Ascending aorta (tissue), 2 donors: ENCODE data around the gene ZSCAN20. TPM values are rescaled to one million over a fixed set of nuclear protein-coding genes. Genes with fewer than 3 reads are reported as not detected.

Source experiments
- DNase-seq, 2 donors: peaks; one replicate each; pipeline ENCODE4 v3.0.0-alpha.2; 2019; ENCODE audit warnings: low spot score in 2 of 2
- H3K27ac ChIP-seq, 2 donors: fragments of 200-600 bp; sonication (generic); one replicate each; pipeline ENCODE4 v1.5.1; 2016 to 2017; ENCODE audit warnings: mild to moderate bottlenecking in 1 of 2
- H3K27me3 ChIP-seq: fragments of 200-600 bp; sonication (generic); one replicate; pipeline ENCODE4 v1.5.1; 2017
- H3K36me3 ChIP-seq, 2 donors: fragments of 200-600 bp; sonication (generic); one replicate each; pipeline ENCODE4 v1.5.1; 2016
- H3K4me1 ChIP-seq, 2 donors: fragments of 200-600 bp; sonication (generic); one replicate each; pipeline ENCODE4 v1.5.1; 2016 to 2017; ENCODE audit warnings: mild to moderate bottlenecking in 1 of 2
- H3K4me3 ChIP-seq, 2 donors: fragments of 200-600 bp; sonication (generic); one replicate each; pipeline ENCODE4 v1.5.1; 2016 to 2017; ENCODE audit warnings: mild to moderate bottlenecking in 1 of 2
- H3K9me3 ChIP-seq, 2 donors: fragments of 200-600 bp; sonication (generic); one replicate each; pipeline ENCODE4 v1.5.1; 2016
- CTCF ChIP-seq, 3 experiments: fragments of 200-600 bp in 2 of 3; fragments of 450-650 bp in 1 of 3; sonication (generic) in 2 of 3; IDR thresholded peaks; one replicate each; pipeline ENCODE4 v1.5.1; 2016 to 2019; ENCODE audit warnings: antibody characterized with exemption in 3 of 3, mild to moderate bottlenecking in 1 of 3, moderate library complexity in 1 of 3
- intact Hi-C: fragments of 100-400 bp; cut with DNase I; formaldehyde crosslinking; loops from one replicate; pipeline ENCODE4 v1.15.1; 2023
- total RNA-seq: library from RNA; depleted of rRNA; stranded (reverse); fragments of >200 nt; gene quantifications from one replicate; pipeline ENCODE4 v1.1.0, GENCODE V29; 2016

Gene ZSCAN20
- total RNA-seq, 1 donor from 2014 or later, result 42.6 TPM

- no peaks in the 10 kb centered on the region for H3K27me3 ChIP-seq
- H3K36me3 ChIP-seq, result no peaks in the 10 kb centered on the region
- H3K27ac ChIP-seq, result no peak overlapping the region
- H3K4me1 ChIP-seq, result no peaks in the 10 kb centered on the region
- DNase-seq, result no peak
- H3K4me3 ChIP-seq, result no peak overlapping the region
- TF ChIP-seq CTCF (IDR thresholded peaks at IDR 0.05), result no peak
- no peaks in the 10 kb centered on the region for H3K9me3 ChIP-seq
- intact Hi-C loops, result no loop called here
Measured at GRCh38 chr1:33516428-33516827, 44.0 kb downstream of the ZSCAN20 start.

DNA sequence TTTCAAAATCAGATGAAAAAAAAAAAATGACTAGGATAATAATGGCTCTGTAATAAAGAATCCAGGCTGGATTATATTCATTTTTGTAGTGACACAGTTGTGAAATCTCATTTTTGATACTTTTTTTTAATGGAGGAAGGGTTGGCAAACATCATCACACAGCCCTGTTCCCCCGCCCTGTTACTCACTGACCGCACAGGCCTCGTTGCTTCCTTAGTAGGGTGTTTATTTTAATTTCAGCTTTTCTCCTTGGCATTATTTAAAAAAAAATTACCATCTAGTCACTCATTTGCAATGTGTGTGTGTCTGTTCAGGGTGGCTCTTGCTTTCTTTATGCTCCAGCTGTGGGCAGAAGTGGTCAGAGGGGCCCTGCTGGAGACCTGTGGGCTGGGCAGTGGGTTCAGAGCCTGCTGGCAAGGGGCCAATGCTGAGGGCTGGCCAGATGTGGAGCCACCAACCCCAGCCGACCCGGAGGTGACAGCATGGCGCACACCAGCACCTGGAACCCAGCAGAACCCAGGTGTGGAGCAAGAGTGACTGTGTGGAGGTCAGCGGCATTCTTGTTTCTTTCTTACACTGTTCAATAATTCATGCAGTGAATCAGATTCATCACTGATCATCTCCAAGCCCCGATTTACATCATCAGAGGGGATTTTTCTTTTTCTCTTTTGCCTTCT is 44.6 kb downstream of the ZSCAN20 start:
- H3K27me3 ChIP-seq, result no peaks in the 10 kb centered on the region

GRCh38 chr1:33517596-33518250 is 45.3 kb downstream of the ZSCAN20 start:
- Histone ChIP-seq H3K27ac (no peak overlapping the region), H3K36me3 (no peaks in the 10 kb centered on the region), H3K4me3 (no peak overlapping the region), H3K4me1 (no peaks in the 10 kb centered on the region), H3K9me3 (no peaks in the 10 kb centered on the region), H3K27me3 (no peaks in the 10 kb centered on the region)
- DNase-seq, result no peak
- intact Hi-C loops, result no loop called here
- TF ChIP-seq CTCF (IDR thresholded peaks at IDR 0.05), result no peak

More for the DNA sequence above, 44.6 kb downstream of the ZSCAN20 start:
- Histone ChIP-seq H3K9me3 (no peaks in the 10 kb centered on the region), H3K27ac (no peak overlapping the region), H3K4me1 (no peaks in the 10 kb centered on the region), H3K4me3 (no peak overlapping the region), H3K36me3 (no peaks in the 10 kb centered on the region)
- intact Hi-C loops, result no loop called here
- no peak for TF ChIP-seq CTCF (IDR thresholded peaks at IDR 0.05)
- DNase-seq, result no peak

- no peak for DNase-seq
- intact Hi-C loops, result no loop called here
- H3K9me3 ChIP-seq, result no peaks in the 10 kb centered on the region
- no peaks in the 10 kb centered on the region for H3K27me3 ChIP-seq
- H3K27ac ChIP-seq, result no peak overlapping the region
- no peak for TF ChIP-seq CTCF (IDR thresholded peaks at IDR 0.05)
- no peaks in the 10 kb centered on the region for H3K36me3 ChIP-seq
- no peak overlapping the region for H3K4me3 ChIP-seq
- no peaks in the 10 kb centered on the region for H3K4me1 ChIP-seq
Measured at GRCh38 chr1:33519240-33519884, 46.9 kb downstream of the ZSCAN20 start.

DNA sequence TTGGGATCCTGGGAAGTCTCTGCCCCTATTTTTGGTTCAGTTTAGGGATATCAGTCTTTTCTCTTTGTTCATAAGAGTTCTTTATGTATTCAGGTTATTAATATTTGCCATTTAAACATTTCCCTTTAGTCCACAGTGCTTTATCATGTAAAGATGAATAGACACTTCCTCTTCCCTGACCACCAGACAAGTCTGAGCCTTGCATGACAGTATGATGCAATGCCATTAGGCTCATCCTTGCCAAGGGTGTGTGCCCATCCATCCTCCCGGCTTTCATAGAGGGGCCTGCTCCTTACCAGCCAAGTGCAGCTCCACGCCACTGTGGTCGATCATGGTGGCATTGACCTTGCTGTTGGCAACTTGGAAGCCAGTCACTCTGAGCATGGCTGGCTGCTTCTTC is 52.1 kb downstream of the ZSCAN20 start:
- no peak for TF ChIP-seq CTCF (IDR thresholded peaks at IDR 0.05)
- intact Hi-C loops, result no loop called here

More for the DNA sequence above, 52.1 kb downstream of the ZSCAN20 start:
- DNase-seq, result no peak
- Histone ChIP-seq H3K27ac (no peak overlapping the region), H3K9me3 (no peaks in the 10 kb centered on the region), H3K4me1 (no peaks in the 10 kb centered on the region), H3K36me3 (no peaks in the 10 kb centered on the region), H3K27me3 (no peaks in the 10 kb centered on the region), H3K4me3 (no peak overlapping the region)
